ENCODE data around the gene SCN5A.

The SCN5A gene

GRCh38 chr3:38617586-38617985 lies 31.9 kb downstream of the SCN5A start:
- H3K4me3 ChIP-seq (replicated peaks; ENCODE audit: low read depth, low read length), result no peak overlapping the region
- no peak for DNase-seq (ENCODE audit: low read depth)
- no peak for TF ChIP-seq CTCF (IDR thresholded peaks at IDR 0.05; ENCODE audit: low read length, missing control alignments)

DNA sequence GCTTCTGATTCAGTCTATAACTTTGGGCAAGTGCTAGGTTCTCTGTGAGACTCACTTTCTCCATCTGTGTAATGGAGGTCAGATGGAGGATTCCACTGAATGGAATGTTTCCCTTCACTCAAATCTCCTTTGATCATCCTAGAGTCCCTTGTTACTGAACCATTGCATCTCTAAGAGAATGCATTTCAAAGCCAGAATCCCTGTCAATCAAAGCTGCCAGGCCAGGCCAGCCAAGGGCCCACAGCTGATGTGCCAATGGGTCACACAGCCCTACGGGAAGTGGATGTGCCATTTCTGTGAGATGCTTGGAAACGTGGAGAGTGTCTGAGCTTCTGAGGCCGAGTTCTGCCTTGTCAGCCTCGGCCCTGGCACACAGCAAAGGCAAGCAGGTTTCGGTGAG lies 32.4 kb downstream of the SCN5A start:
- no peak for DNase-seq (ENCODE audit: low read depth)
- no peak for TF ChIP-seq CTCF (IDR thresholded peaks at IDR 0.05; ENCODE audit: low read length, missing control alignments)
- H3K4me3 ChIP-seq (replicated peaks; ENCODE audit: low read depth, low read length), result no peak overlapping the region

DNA sequence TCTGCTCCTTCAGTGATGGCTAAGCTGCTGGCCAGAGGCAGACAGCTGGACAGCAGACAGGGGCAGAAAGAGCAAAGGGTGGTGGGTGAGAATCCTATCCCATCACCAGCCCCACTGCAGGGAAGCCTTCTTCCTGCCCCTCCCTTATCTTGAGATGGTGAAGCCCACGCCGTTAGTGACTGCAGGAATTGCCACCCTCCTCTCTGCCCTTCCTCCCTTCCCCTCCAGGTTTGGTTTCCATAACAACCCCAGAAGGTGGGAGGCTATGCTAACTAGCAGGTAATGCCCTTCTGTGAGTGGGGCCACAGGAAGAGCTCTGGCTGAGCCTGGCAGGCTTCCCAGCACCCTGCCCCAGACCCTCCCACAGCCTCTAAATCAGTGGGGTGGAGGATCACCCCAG lies 32.8 kb downstream of the SCN5A start:
- no peak overlapping the region for H3K4me3 ChIP-seq (replicated peaks; ENCODE audit: low read depth, low read length)
- no peak for DNase-seq (ENCODE audit: low read depth)
- TF ChIP-seq CTCF (IDR thresholded peaks at IDR 0.05; ENCODE audit: low read length, missing control alignments), result no peak

- DNase-seq (ENCODE audit: low read depth), result no peak
- TF ChIP-seq CTCF (IDR thresholded peaks at IDR 0.05; ENCODE audit: low read length, missing control alignments), result no peak
- H3K4me3 ChIP-seq (replicated peaks; ENCODE audit: low read depth, low read length), result no peak overlapping the region
Measured at GRCh38 chr3:38616111-38616510, 33.4 kb downstream of the SCN5A start.

DNA sequence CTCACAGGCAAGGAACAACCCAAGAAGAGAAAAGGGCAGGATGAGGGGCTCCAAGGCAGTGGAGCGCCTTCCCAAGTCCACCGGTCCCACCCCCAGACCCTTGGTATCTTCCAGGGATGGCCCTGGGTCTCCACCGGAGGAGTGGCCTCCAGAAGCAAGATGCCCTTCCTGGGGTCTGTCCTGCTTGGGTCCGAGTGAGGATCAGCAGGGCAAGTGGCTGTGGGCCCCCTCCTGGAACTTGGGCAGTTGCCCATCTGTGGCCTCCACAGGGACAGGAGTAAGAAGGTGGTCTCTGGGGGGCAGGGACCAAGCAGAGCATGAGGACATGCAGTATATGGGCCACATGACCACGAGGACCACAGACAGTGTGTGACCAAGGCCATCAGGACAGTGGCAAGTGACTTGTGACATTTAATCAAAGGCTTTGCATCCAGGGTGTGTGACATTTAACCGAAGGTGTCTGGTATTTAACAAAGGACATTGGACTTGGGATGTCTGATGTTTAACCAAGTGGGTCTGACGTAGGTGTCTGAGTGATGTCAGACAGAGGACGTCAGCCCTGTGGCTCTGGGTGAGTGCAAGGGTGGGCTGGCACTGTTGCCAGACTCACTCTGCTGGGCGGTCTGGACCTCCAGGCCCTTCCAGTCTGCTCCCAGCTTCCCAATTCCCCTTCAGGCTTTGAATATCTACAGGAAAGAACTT lies 34.7 kb downstream of the SCN5A start:
- no peak for DNase-seq (ENCODE audit: low read depth)
- no peak for TF ChIP-seq CTCF (IDR thresholded peaks at IDR 0.05; ENCODE audit: low read length, missing control alignments)
- no peak overlapping the region for H3K4me3 ChIP-seq (replicated peaks; ENCODE audit: low read depth, low read length)

GRCh38 chr3:38614091-38614490 lies 35.4 kb downstream of the SCN5A start:
- TF ChIP-seq CTCF (IDR thresholded peaks at IDR 0.05; ENCODE audit: low read length, missing control alignments), result no peak
- no peak overlapping the region for H3K4me3 ChIP-seq (replicated peaks; ENCODE audit: low read depth, low read length)

DNA sequence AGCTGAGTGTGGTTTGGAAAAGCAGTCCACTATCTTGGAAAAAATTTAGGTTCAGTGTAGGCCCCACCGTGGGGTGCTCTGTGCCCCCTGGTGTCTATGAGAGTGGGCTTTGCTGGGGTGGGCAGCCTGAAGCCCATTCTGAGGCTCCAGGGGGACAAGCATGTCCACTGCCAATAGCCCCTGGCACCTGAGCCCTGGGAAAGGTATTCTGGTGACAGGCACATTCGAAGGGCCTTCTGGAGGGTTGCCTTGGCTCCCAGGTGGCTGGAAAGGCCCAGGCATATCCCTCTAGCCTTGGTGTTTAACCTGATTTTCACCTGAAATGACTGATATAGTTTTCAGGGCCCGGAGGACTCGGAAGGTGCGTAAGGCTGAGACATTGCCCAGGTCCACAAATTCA lies 36.1 kb downstream of the SCN5A start:
- no peak for TF ChIP-seq CTCF (IDR thresholded peaks at IDR 0.05; ENCODE audit: low read length, missing control alignments)
- no peak overlapping the region for H3K4me3 ChIP-seq (replicated peaks; ENCODE audit: low read depth, low read length)

More at GRCh38 chr3:38614091-38614490, 35.4 kb downstream of the SCN5A start:
- no peak for DNase-seq (ENCODE audit: low read depth)

More for the DNA sequence above, 36.1 kb downstream of the SCN5A start:
- DNase-seq (ENCODE audit: low read depth), result no peak

Data from fibroblast of pulmonary artery (primary cell).